K562 (cell line): ENCODE measurements around the gene SFN.

Source experiments
- ESRRB ChIP-seq: fragments of 250-450 bp; sonication (Bioruptor Pico); IDR thresholded peaks from 2 replicates; pipeline ENCODE4 v1.5.0; 2020; ENCODE audit warnings: mild to moderate bottlenecking, moderate library complexity, borderline replicate concordance
- GTF2E2 ChIP-seq: fragments of 200-800 bp; sonication (Bioruptor generic); IDR thresholded peaks from 2 replicates; pipeline ENCODE4 v1.6.1; 2016; ENCODE audit warnings: missing genetic modification characterization, missing compliant biosample characterization
- MXI1 ChIP-seq: IDR thresholded peaks from 2 replicates; pipeline ENCODE4 v1.6.1; 2011; ENCODE audit warnings: low read depth, mild to moderate bottlenecking, improper control_type of control experiment, low read length
- RAD21 ChIP-seq, 2 experiments: fragments of 250-450 bp in 1 of 2; fragments of 450-650 bp in 1 of 2; sonication (Bioruptor Pico) in 1 of 2; formaldehyde crosslinking in 1 of 2; IDR thresholded peaks in 1 of 2; conservative IDR thresholded peaks in 1 of 2; 2 replicates each; pipeline versions ENCODE4 v1.4.0 to v1.8.0; 2020 to 2022; ENCODE audit warnings: mild to moderate bottlenecking in 2 of 2, moderate library complexity in 1 of 2
- TFE3 ChIP-seq: fragments of 450-650 bp; formaldehyde crosslinking; IDR thresholded peaks from 2 replicates; pipeline ENCODE4 v1.4.0; 2020; ENCODE audit warnings: mild to moderate bottlenecking, mixed read lengths
- USF2 ChIP-seq: sonication (generic); formaldehyde crosslinking; IDR thresholded peaks from 2 replicates; pipeline ENCODE4 v1.5.0; 2020; ENCODE audit warnings: missing genetic modification reagents
- ZNF586 ChIP-seq: fragments of 450-650 bp; formaldehyde crosslinking; conservative IDR thresholded peaks from 2 replicates; pipeline ENCODE4 v1.4.0; 2020; ENCODE audit warnings: mild to moderate bottlenecking, moderate library complexity
- ZNF609 ChIP-seq: sonication (generic); formaldehyde crosslinking; IDR thresholded peaks from 2 replicates; pipeline ENCODE4 v1.8.1; 2023; ENCODE audit warnings: missing genetic modification reagents, mild to moderate bottlenecking, borderline replicate concordance
- ZNF76 ChIP-seq: fragments of 250-450 bp; sonication (Bioruptor Pico); IDR thresholded peaks from 2 replicates; pipeline ENCODE4 v1.4.0; 2020; ENCODE audit warnings: mild to moderate bottlenecking, moderate library complexity, borderline replicate concordance
- ZSCAN32 ChIP-seq: fragments of 450-650 bp; formaldehyde crosslinking; IDR thresholded peaks from 2 replicates; pipeline ENCODE4 v1.4.0; 2020; ENCODE audit warnings: mild to moderate bottlenecking, moderate library complexity

GRCh38 chr1:26852701-26853100, 10.2 kb upstream of the SFN start:
- TF ChIP-seq ZSCAN32 (CRISPR knock-in tag), result no peak
- TF ChIP-seq ESRRB (CRISPR knock-in tag), result no peak
- no peak for TF ChIP-seq ZNF586
- no peak for TF ChIP-seq GTF2E2 (tag)
- no peak for TF ChIP-seq ZNF609 (CRISPR knock-in tag)
- no peak for TF ChIP-seq MXI1
- TF ChIP-seq ZNF76, result no peak
- no peak for TF ChIP-seq USF2 (CRISPR knock-in tag)
- TF ChIP-seq RAD21 (CRISPR knock-in tag; conservative IDR thresholded peaks at IDR 0.05 in 1 of 2, IDR thresholded peaks at IDR 0.05 in 1 of 2), result no peak
- TF ChIP-seq TFE3 (CRISPR knock-in tag), result peak; percentile 12; the same call in 1 of the 2 replicates
